Prostate gland (tissue), 2 donors: ENCODE results near the gene PPA1.

Experiments used
- CTCF ChIP-seq, 4 experiments: fragments of 200-600 bp in 2 of 4; fragments of 450-650 bp in 2 of 4; sonication (generic) in 2 of 4; IDR thresholded peaks; 1 replicate in 3 of 4; 2 replicates in 1 of 4; pipeline ENCODE4 v1.5.1; 2016 to 2019; ENCODE audit warnings: antibody characterized with exemption in 4 of 4, mild to moderate bottlenecking in 2 of 4, moderate library complexity in 2 of 4
- POLR2A ChIP-seq: fragments of 450-650 bp; IDR thresholded peaks from one replicate; pipeline ENCODE4 v1.6.1; 2016; ENCODE audit warnings: antibody characterized with exemption, mild to moderate bottlenecking

GRCh38 chr10:70260734-70261133 is 27.5 kb upstream of the PPA1 start:
- TF ChIP-seq CTCF (IDR thresholded peaks at IDR 0.05) (no peak), POLR2A (no peak)
